Thymus (tissue), 11 donors: ENCODE measurements around the gene NUP210. TPM values are rescaled to one million over a fixed set of nuclear protein-coding genes. Genes with fewer than 3 reads are reported as not detected.

Experiments used
- DNase-seq, 9 donors: peaks; one replicate each; pipeline ENCODE4 v3.0.0-alpha.2; 2013; ENCODE audit warnings: low spot score in 9 of 9, low read depth in 6 of 9, missing footprints in 1 of 9
- H3K27ac ChIP-seq, 2 donors: one replicate each; pipeline ENCODE4 v1.5.1; 2013; ENCODE audit warnings: control low read depth in 1 of 2, low read depth in 1 of 2, low read length in 1 of 2, mild to moderate bottlenecking in 1 of 2, moderate library complexity in 1 of 2
- H3K27me3 ChIP-seq, 2 donors: one replicate each; pipeline ENCODE4 v1.5.1; 2013; ENCODE audit warnings: low read length in 1 of 2; ENCODE audit not compliant: control insufficient read depth in 2 of 2, insufficient read depth in 1 of 2
- H3K36me3 ChIP-seq, 2 donors: one replicate each; pipeline ENCODE4 v1.5.1; 2013; ENCODE audit warnings: low read length in 1 of 2, mild to moderate bottlenecking in 1 of 2, moderate library complexity in 1 of 2; ENCODE audit not compliant: control insufficient read depth in 2 of 2, insufficient read depth in 2 of 2
- H3K4me1 ChIP-seq, 2 donors: one replicate each; pipeline ENCODE4 v1.5.1; 2013; ENCODE audit warnings: low read length in 2 of 2; ENCODE audit not compliant: control insufficient read depth in 2 of 2, insufficient read depth in 2 of 2
- H3K4me3 ChIP-seq, 2 donors: one replicate each; pipeline ENCODE4 v1.5.1; 2013; ENCODE audit warnings: low read length in 2 of 2, control low read depth in 1 of 2, mild to moderate bottlenecking in 1 of 2
- H3K9me3 ChIP-seq, 2 donors: one replicate each; pipeline ENCODE4 v1.5.1; 2013; ENCODE audit warnings: low read length in 1 of 2, mild to moderate bottlenecking in 1 of 2; ENCODE audit not compliant: control insufficient read depth in 2 of 2, insufficient read depth in 1 of 2
- WGBS: extraction: QIAGEN DNeasy Blood & Tissue Kit; methylation state at CpG from one replicate; pipeline ENCODE4 v1.1.7; 2013; 5-methylcytosine and 5-hydroxymethylcytosine counted together
- polyA plus RNA-seq: library from polyadenylated mRNA; stranded (reverse); fragments of 200-250 nt; gene quantifications from one replicate; pipeline ENCODE4 v1.2.3, GENCODE V29; 2013
- total RNA-seq: library from RNA; stranded (reverse); fragments of 120-200 nt; gene quantifications from one replicate; pipeline ENCODE4 v1.2.4, GENCODE V29; 2013
- donor health status: healthy.

Gene NUP210
- total and polyA plus RNA-seq, 2 donors, result 22.9 to 23.8 TPM

GRCh38 chr3:13352621-13353131, 67.4 kb downstream of the NUP210 start:
- Histone ChIP-seq H3K4me1 (peaks cover 36 to 50% of the 10 kb centered on the region in 2 donors), H3K27ac (peak overlapping the region in 1 of 2 donors; percentile 22), H3K4me3 (no peak overlapping the region), H3K36me3 (peaks cover 68 to 85% of the 10 kb centered on the region in 2 donors), H3K9me3 (no peaks in the 10 kb centered on the region), H3K27me3 (no peaks in the 10 kb centered on the region)
- peak in 3 of 9 donors; percentile 51 to 61 (median 54) for DNase-seq
- WGBS, result 42% methylated on average over 7 of the region's 7 CpGs

- peak overlapping the region; percentile 89 to 95 for H3K27ac ChIP-seq
- H3K36me3 ChIP-seq, result peaks cover 42 to 82% of the 10 kb centered on the region in 2 donors
- H3K27me3 ChIP-seq, result no peaks in the 10 kb centered on the region
- H3K9me3 ChIP-seq, result no peaks in the 10 kb centered on the region
- peaks cover 63 to 79% of the 10 kb centered on the region in 2 donors for H3K4me1 ChIP-seq
- no peak overlapping the region for H3K4me3 ChIP-seq
- 92% methylated on average over 3 of the region's 3 CpGs for WGBS
- no peak for DNase-seq
Measured at GRCh38 chr3:13349823-13350222, 70.3 kb downstream of the NUP210 start.

GRCh38 chr3:13348661-13349396, 71.3 kb downstream of the NUP210 start:
- WGBS, result 12% methylated on average over 13 of the region's 13 CpGs
- H3K27ac ChIP-seq, result peak overlapping the region; percentile 89 to 95
- H3K9me3 ChIP-seq, result no peaks in the 10 kb centered on the region
- no peaks in the 10 kb centered on the region for H3K27me3 ChIP-seq
- DNase-seq, result peak in 5 of 9 donors; percentile 54 to 83 (median 61)
- peaks cover 71 to 86% of the 10 kb centered on the region in 2 donors for H3K4me1 ChIP-seq
- H3K4me3 ChIP-seq, result peak overlapping the region; percentile 8 to 23
- peaks cover 32 to 76% of the 10 kb centered on the region in 2 donors for H3K36me3 ChIP-seq

- H3K4me3 ChIP-seq, result peak overlapping the region in 1 of 2 donors; percentile 1
- H3K36me3 ChIP-seq, result peaks cover 25 to 74% of the 10 kb centered on the region in 2 donors
- no peak for DNase-seq
- no peaks in the 10 kb centered on the region for H3K27me3 ChIP-seq
- peaks cover 72 to 87% of the 10 kb centered on the region in 2 donors for H3K4me1 ChIP-seq
- H3K27ac ChIP-seq, result peak overlapping the region; percentile 89 to 95
- WGBS, result 91% methylated on average over 3 of the region's 3 CpGs
- H3K9me3 ChIP-seq, result peaks cover 0 to 6% of the 10 kb centered on the region in 2 donors
Measured at GRCh38 chr3:13348100-13348499, 72.0 kb downstream of the NUP210 start.

GRCh38 chr3:13347390-13347950, 72.7 kb downstream of the NUP210 start:
- peaks cover 69 to 84% of the 10 kb centered on the region in 2 donors for H3K4me1 ChIP-seq
- no peaks in the 10 kb centered on the region for H3K27me3 ChIP-seq
- peaks cover 1 to 12% of the 10 kb centered on the region in 2 donors for H3K9me3 ChIP-seq
- H3K27ac ChIP-seq, result peak overlapping the region; percentile 89 to 95
- H3K4me3 ChIP-seq, result no peak overlapping the region
- WGBS, result 45% methylated on average over 15 of the region's 15 CpGs
- peaks cover 19 to 74% of the 10 kb centered on the region in 2 donors for H3K36me3 ChIP-seq
- peak in 4 of 9 donors; percentile 37 to 75 (median 54) for DNase-seq

GRCh38 chr3:13346481-13347389, 73.4 kb downstream of the NUP210 start:
- Histone ChIP-seq H3K27me3 (no peaks in the 10 kb centered on the region), H3K36me3 (peaks cover 16 to 74% of the 10 kb centered on the region in 2 donors), H3K9me3 (peaks cover 1 to 14% of the 10 kb centered on the region in 2 donors), H3K4me1 (peaks cover 66 to 79% of the 10 kb centered on the region in 2 donors), H3K27ac (peak overlapping the region; percentile 89 to 95), H3K4me3 (no peak overlapping the region)
- 56% methylated on average over 23 of the region's 23 CpGs for WGBS
- peak; percentile 56 to 91 (median 74) for DNase-seq

- Histone ChIP-seq H3K9me3 (peaks cover 1 to 14% of the 10 kb centered on the region in 2 donors), H3K27me3 (no peaks in the 10 kb centered on the region), H3K4me1 (peaks cover 66 to 79% of the 10 kb centered on the region in 2 donors), H3K36me3 (peaks cover 21 to 75% of the 10 kb centered on the region in 2 donors), H3K4me3 (no peak overlapping the region), H3K27ac (peak overlapping the region in 1 of 2 donors; percentile 95)
- WGBS, result 96% methylated on average over 6 of the region's 6 CpGs
- DNase-seq, result no peak
Measured at GRCh38 chr3:13345772-13346171, 74.3 kb downstream of the NUP210 start.

GRCh38 chr3:13345284-13345683, 74.8 kb downstream of the NUP210 start:
- Histone ChIP-seq H3K27me3 (no peaks in the 10 kb centered on the region), H3K36me3 (peaks cover 26 to 77% of the 10 kb centered on the region in 2 donors), H3K4me1 (peaks cover 64 to 76% of the 10 kb centered on the region in 2 donors), H3K9me3 (peaks cover 1 to 14% of the 10 kb centered on the region in 2 donors), H3K4me3 (no peak overlapping the region), H3K27ac (no peak overlapping the region)
- DNase-seq, result no peak
- WGBS, result 96% methylated on average over 8 of the region's 8 CpGs
